ENCODE measurements around the gene PLPPR5. TPM values are rescaled to one million over a fixed set of nuclear protein-coding genes. Genes with fewer than 3 reads are reported as not detected.

The PLPPR5 gene
- total and polyA plus RNA-seq, 2 of the 8 experiments (the other 6 are each of a cell fraction or from before 2014, with no cell fraction given), result 1.9 to 5.6 TPM

GRCh38 chr1:98969798-98970490 is 34.7 kb downstream of the PLPPR5 start (continued):
- no peak for TF ChIP-seq CHD7 (IDR thresholded peaks at IDR 0.05; ENCODE audit: insufficient replicate concordance, low read length)
- TF ChIP-seq BCL11A (IDR thresholded peaks at IDR 0.05; ENCODE audit: low read depth in 2 of 2, low read length in 2 of 2), result no peak
- no peak for TF ChIP-seq E2F6 (IDR thresholded peaks at IDR 0.05)
- TF ChIP-seq YY1 (IDR thresholded peaks at IDR 0.05; ENCODE audit: low read depth, low read length), result no peak
- TF ChIP-seq TEAD4 (IDR thresholded peaks at IDR 0.05; ENCODE audit: low read depth, low read length), result no peak
- no peak for TF ChIP-seq USF2 (IDR thresholded peaks at IDR 0.05; ENCODE audit: low read length)
- no peak for TF ChIP-seq EGR1 (IDR thresholded peaks at IDR 0.05; ENCODE audit: borderline replicate concordance, low read depth, low read length)
